ENCODE measurements around the gene PRTG. TPM values are rescaled to one million over a fixed set of nuclear protein-coding genes. Genes with fewer than 3 reads are reported as not detected.

The PRTG gene
- total RNA-seq, 2 experiments from 2014 or later = 0.15 TPM; not detected in 1

DNA sequence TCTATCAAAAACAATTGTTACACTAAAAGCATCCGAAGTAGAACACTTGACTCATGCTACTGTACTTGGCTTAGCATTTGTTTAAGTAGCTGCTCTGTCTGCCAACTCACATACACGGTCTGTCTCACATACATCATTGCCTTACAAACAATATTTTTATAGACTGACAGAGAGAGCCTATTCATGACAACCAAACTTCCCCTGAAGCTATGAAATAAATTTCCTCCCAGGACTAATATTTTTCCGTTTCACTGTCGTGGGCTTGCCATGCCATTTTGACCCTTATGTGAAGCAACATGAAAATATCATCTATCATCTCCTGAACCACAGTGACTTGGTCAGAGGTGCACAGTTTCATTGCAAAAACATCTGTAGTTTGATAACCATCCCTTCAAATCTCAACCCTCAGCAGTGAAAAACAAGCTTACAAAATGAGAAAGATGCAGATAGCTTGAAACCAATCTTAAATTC is 88.4 kb downstream of the PRTG start:
- no peak for DNase-seq (ENCODE audit: low spot score)
- Histone ChIP-seq H3K9me2 (ENCODE audit: insufficient read depth, low read length) (no peaks in the 10 kb centered on the region), H4K20me1 (ENCODE audit: insufficient read depth, low read length) (no peaks in the 10 kb centered on the region), H3K4me3 (ENCODE audit: low read depth, low read length, poor library complexity, severe bottlenecking) (no peak overlapping the region), H3K9me3 (ENCODE audit: low read length) (no peaks in the 10 kb centered on the region), H3K4me1 (ENCODE audit: insufficient read depth, low read length, poor library complexity, severe bottlenecking) (no peaks in the 10 kb centered on the region), H3K4me2 (ENCODE audit: low read length) (no peak overlapping the region), H2AFZ (ENCODE audit: low read length) (no peak overlapping the region), H3K79me2 (ENCODE audit: insufficient read depth, low read depth, low read length) (no peaks in the 10 kb centered on the region), H3K36me3 (ENCODE audit: insufficient read depth, low read length) (no peaks in the 10 kb centered on the region), H3K27ac (ENCODE audit: low read depth, low read length, poor library complexity, severe bottlenecking) (no peak overlapping the region)
- POLR2A ChIA-PET = no interaction called here
- CTCF ChIA-PET (ENCODE audit: unreplicated experiment) = no interaction called here
- intact Hi-C loops (cut with micrococcal nuclease; ENCODE audit: unreplicated experiment) = no loop called here
- TF ChIP-seq EZH2phosphoT487 (IDR thresholded peaks at IDR 0.05; ENCODE audit: borderline replicate concordance, low read depth, low read length) = no peak
- TF ChIP-seq, protein P1, sequence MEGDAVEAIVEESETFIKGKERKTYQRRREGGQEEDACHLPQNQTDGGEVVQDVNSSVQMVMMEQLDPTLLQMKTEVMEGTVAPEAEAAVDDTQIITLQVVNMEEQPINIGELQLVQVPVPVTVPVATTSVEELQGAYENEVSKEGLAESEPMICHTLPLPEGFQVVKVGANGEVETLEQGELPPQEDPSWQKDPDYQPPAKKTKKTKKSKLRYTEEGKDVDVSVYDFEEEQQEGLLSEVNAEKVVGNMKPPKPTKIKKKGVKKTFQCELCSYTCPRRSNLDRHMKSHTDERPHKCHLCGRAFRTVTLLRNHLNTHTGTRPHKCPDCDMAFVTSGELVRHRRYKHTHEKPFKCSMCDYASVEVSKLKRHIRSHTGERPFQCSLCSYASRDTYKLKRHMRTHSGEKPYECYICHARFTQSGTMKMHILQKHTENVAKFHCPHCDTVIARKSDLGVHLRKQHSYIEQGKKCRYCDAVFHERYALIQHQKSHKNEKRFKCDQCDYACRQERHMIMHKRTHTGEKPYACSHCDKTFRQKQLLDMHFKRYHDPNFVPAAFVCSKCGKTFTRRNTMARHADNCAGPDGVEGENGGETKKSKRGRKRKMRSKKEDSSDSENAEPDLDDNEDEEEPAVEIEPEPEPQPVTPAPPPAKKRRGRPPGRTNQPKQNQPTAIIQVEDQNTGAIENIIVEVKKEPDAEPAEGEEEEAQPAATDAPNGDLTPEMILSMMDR (conservative IDR thresholded peaks at IDR 0.05; ENCODE audit: low read length) = no peak
- no TSS peak for BruUV-seq (replicated peaks)

DNA sequence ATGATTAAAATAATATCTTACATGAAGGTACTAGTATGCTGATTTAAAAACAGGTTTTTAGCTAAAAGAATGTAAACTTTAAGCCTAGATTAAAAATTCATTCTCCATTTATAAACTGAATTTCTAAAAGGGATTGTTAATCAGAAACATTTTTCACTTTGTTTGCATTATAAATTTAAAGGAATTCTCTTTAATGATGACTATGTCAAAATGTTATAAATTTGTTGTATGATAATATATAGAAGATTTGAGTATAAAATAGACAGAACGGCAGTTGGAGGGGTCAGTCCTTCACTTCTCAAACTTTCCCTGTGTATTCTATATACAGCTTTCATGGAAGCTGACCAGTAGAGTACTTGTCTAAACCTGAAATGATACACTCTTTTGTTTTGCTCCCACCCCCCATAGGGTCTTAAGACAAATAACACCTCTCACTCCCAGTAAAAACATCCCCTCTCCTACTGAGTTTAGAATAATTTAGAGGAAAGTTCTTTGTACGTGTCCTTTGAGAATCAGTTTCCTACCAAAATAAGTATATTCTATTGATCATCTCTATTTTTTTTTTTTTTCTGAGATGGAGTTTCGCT is 90.0 kb downstream of the PRTG start:
- ChIA-PET CTCF (ENCODE audit: unreplicated experiment) (no interaction called here), POLR2A (no interaction called here)
- Histone ChIP-seq H3K27ac (ENCODE audit: low read depth, low read length, poor library complexity, severe bottlenecking) (no peak overlapping the region), H3K79me2 (ENCODE audit: insufficient read depth, low read depth, low read length) (no peaks in the 10 kb centered on the region), H3K4me2 (ENCODE audit: low read length) (no peak overlapping the region), H3K9me3 (ENCODE audit: low read length) (no peaks in the 10 kb centered on the region), H3K36me3 (ENCODE audit: insufficient read depth, low read length) (no peaks in the 10 kb centered on the region), H2AFZ (ENCODE audit: low read length) (no peak overlapping the region), H3K9me2 (ENCODE audit: insufficient read depth, low read length) (no peaks in the 10 kb centered on the region), H3K4me3 (ENCODE audit: low read depth, low read length, poor library complexity, severe bottlenecking) (no peak overlapping the region), H4K20me1 (ENCODE audit: insufficient read depth, low read length) (no peaks in the 10 kb centered on the region), H3K4me1 (ENCODE audit: insufficient read depth, low read length, poor library complexity, severe bottlenecking) (no peaks in the 10 kb centered on the region)
- DNase-seq (ENCODE audit: low spot score) = no peak
- intact Hi-C loops (cut with micrococcal nuclease; ENCODE audit: unreplicated experiment) = no loop called here
- BruUV-seq (replicated peaks) = no TSS peak
- TF ChIP-seq, protein P1 (conservative IDR thresholded peaks at IDR 0.05; ENCODE audit: low read length) = no peak
- TF ChIP-seq EZH2phosphoT487 (IDR thresholded peaks at IDR 0.05; ENCODE audit: borderline replicate concordance, low read depth, low read length) = no peak

DNA sequence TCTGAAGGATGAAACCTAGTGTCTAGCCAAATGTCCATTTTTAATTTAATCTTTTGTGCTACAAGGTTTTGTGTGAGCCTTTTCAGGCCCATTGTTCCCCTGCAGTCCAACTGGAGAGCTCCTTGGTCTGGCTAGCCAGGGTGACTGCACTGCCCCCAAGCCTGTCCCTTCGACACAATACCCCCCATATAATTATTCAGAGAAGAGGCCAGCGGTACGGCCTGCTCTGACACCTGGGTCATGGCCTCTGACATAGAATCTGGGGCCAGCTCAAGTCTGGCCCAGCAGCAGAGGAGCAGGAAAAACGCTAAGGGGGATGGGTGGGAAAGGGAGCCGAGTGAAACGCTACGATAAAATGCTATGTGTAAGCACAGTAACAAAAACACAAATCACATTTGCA is 90.6 kb downstream of the PRTG start:
- Histone ChIP-seq H3K79me2 (ENCODE audit: insufficient read depth, low read depth, low read length) (no peaks in the 10 kb centered on the region), H3K27ac (ENCODE audit: low read depth, low read length, poor library complexity, severe bottlenecking) (no peak overlapping the region), H3K36me3 (ENCODE audit: insufficient read depth, low read length) (no peaks in the 10 kb centered on the region), H3K9me3 (ENCODE audit: low read length) (no peaks in the 10 kb centered on the region), H3K9me2 (ENCODE audit: insufficient read depth, low read length) (no peaks in the 10 kb centered on the region), H3K4me1 (ENCODE audit: insufficient read depth, low read length, poor library complexity, severe bottlenecking) (no peaks in the 10 kb centered on the region), H3K4me3 (ENCODE audit: low read depth, low read length, poor library complexity, severe bottlenecking) (no peak overlapping the region), H3K4me2 (ENCODE audit: low read length) (no peak overlapping the region), H2AFZ (ENCODE audit: low read length) (no peak overlapping the region), H4K20me1 (ENCODE audit: insufficient read depth, low read length) (no peaks in the 10 kb centered on the region)
- CTCF ChIA-PET (ENCODE audit: unreplicated experiment) = no interaction called here
- TF ChIP-seq EZH2phosphoT487 (IDR thresholded peaks at IDR 0.05; ENCODE audit: borderline replicate concordance, low read depth, low read length) = no peak
- TF ChIP-seq, protein P1 (conservative IDR thresholded peaks at IDR 0.05; ENCODE audit: low read length) = no peak
- BruUV-seq (replicated peaks) = no TSS peak
- POLR2A ChIA-PET = interaction anchor here (0.7 kb wide), 1 partner anchor 8 kb away, joined by 3 read pairs; no protein-coding TSS in a partner anchor
- DNase-seq (ENCODE audit: low spot score) = no peak
- intact Hi-C loops (cut with micrococcal nuclease; ENCODE audit: unreplicated experiment) = no loop called here

All from OCI-LY7 (cell line).